ENCODE measurements around the gene BSN. TPM values are rescaled to one million over a fixed set of nuclear protein-coding genes. Genes with fewer than 3 reads are reported as not detected.

Gene BSN
- total and polyA plus RNA-seq, 11 donors: 0.12 to 1.6 (median 0.75) TPM

GRCh38 chr3:49652903-49653415, 98.7 kb downstream of the BSN start:
- Histone ChIP-seq H3K9me3 (no peaks in the 10 kb centered on the region), H3K27me3 (no peaks in the 10 kb centered on the region), H3K4me1 (peaks cover 0 to 17% (median 7%) of the 10 kb centered on the region in 12 donors), H3K4me3 (no peak overlapping the region), H3K27ac (no peak overlapping the region), H3K36me3 (peaks cover 0 to 12% (median 0%) of the 10 kb centered on the region in 9 donors)
- ATAC-seq: no peak
- 88 to 92% (median 90%) methylated on average over 13 to 21 of the region's 21 CpGs for WGBS, 4 donors
- peak in 1 of 5 donors; percentile 42 for DNase-seq
- intact Hi-C loops (cut with DNase I): no loop called here
- TF ChIP-seq POLR2A (IDR thresholded peaks at IDR 0.05) (no peak), CTCF (IDR thresholded peaks at IDR 0.05) (no peak)

- intact Hi-C loops (cut with DNase I): no loop called here
- 75 to 90% (median 80%) methylated on average over 3 to 8 of the region's 8 CpGs for WGBS, 4 donors
- no peak for ATAC-seq
Measured at GRCh38 chr3:49653621-49654020, 99.3 kb downstream of the BSN start.

GRCh38 chr3:49654176-49654825, 100.0 kb downstream of the BSN start:
- no peak overlapping the region for H3K4me3 ChIP-seq
- ATAC-seq: no peak
- intact Hi-C loops (cut with DNase I): no loop called here
- WGBS, 4 donors: 85 to 95% (median 93%) methylated on average over 15 to 17 of the region's 17 CpGs
- no peak for TF ChIP-seq CTCF (IDR thresholded peaks at IDR 0.05)
- no peak for TF ChIP-seq POLR2A (IDR thresholded peaks at IDR 0.05)
- H3K9me3 ChIP-seq: no peaks in the 10 kb centered on the region
- H3K36me3 ChIP-seq: peaks cover 0 to 12% (median 0%) of the 10 kb centered on the region in 9 donors
- no peaks in the 10 kb centered on the region for H3K27me3 ChIP-seq
- DNase-seq: no peak
- peaks cover 0 to 5% (median 0%) of the 10 kb centered on the region in 12 donors for H3K4me1 ChIP-seq
- H3K27ac ChIP-seq: no peak overlapping the region

More at GRCh38 chr3:49653621-49654020, 99.3 kb downstream of the BSN start:
- peak in 1 of 5 donors; percentile 44 for DNase-seq
- H3K36me3 ChIP-seq: peaks cover 0 to 12% (median 0%) of the 10 kb centered on the region in 9 donors
- H3K4me1 ChIP-seq: peaks cover 0 to 10% (median under 1%) of the 10 kb centered on the region in 12 donors
- no peak overlapping the region for H3K4me3 ChIP-seq
- no peak overlapping the region for H3K27ac ChIP-seq
- no peak for TF ChIP-seq POLR2A (IDR thresholded peaks at IDR 0.05)
- no peaks in the 10 kb centered on the region for H3K9me3 ChIP-seq
- H3K27me3 ChIP-seq: no peaks in the 10 kb centered on the region

GRCh38 chr3:49654955-49655556, 100.8 kb downstream of the BSN start:
- peak in 1 of 4 donors; percentile 12 for ATAC-seq
- H3K4me3 ChIP-seq: no peak overlapping the region
- H3K4me1 ChIP-seq: no peaks in the 10 kb centered on the region
- intact Hi-C loops (cut with DNase I): no loop called here
- no peak overlapping the region for H3K27ac ChIP-seq
- TF ChIP-seq CTCF (IDR thresholded peaks at IDR 0.05) (no peak), POLR2A (IDR thresholded peaks at IDR 0.05) (no peak)
- 66 to 74% (median 71%) methylated on average over 4 to 10 of the region's 10 CpGs for WGBS, 4 donors
- H3K9me3 ChIP-seq: no peaks in the 10 kb centered on the region
- peaks cover 0 to 12% (median 0%) of the 10 kb centered on the region in 9 donors for H3K36me3 ChIP-seq
- DNase-seq: no peak
- H3K27me3 ChIP-seq: no peaks in the 10 kb centered on the region

Data from heart left ventricle (tissue), 16 donors.